HCT116 (cell line): ENCODE data around the gene PRRG2. TPM values are rescaled to one million over a fixed set of nuclear protein-coding genes. Genes with fewer than 3 reads are reported as not detected.

Experiments used
- ATAC-seq: fragments of 200-7000 bp; cut with Tn5 transposase; 2 replicates; pipeline ENCODE4 v1.9.1; 2020; ENCODE audit warnings: mild to moderate bottlenecking, moderate library complexity
- BruUV-seq: library from RNA; stranded (reverse); fragments of 400-500 nt; replicated peaks from 2 replicates; lab custom pipeline; 2021; lab: Mats Ljungman, UMichigan
- CTCF ChIA-PET: fragments of 300-600 bp; sonication (Branson Sonifier 250); formaldehyde crosslinking; loops from one replicate; lab custom pipeline; 2021; ENCODE audit warnings: antibody characterized with exemption; lab: Charles Lee
- POLR2A ChIA-PET: fragments of 300-600, 350-600 bp; sonication (Branson Sonifier 250); formaldehyde crosslinking; loops from one replicate; lab custom pipeline; 2021; ENCODE audit warnings: antibody characterized with exemption; lab: Charles Lee
- RAD21 ChIA-PET, 2 experiments: fragments of 300-600 bp; sonication (Branson Sonifier 250); formaldehyde crosslinking; loops; one replicate each; lab custom pipeline; 2023; ENCODE audit warnings: low total read pairs in 2 of 2; ENCODE audit not compliant: uncharacterized antibody in 2 of 2, unreplicated experiment in 2 of 2, low non-redundant PET in 1 of 2; lab: Charles Lee
- DNase-seq: peaks from one replicate; pipeline ENCODE4 v3.0.0-alpha.2; 2010; ENCODE audit warnings: low read depth, low spot score
- H2AFZ ChIP-seq: fragments of 200-600 bp; shearing (Covaris generic), sonication (generic); 2 replicates; pipeline ENCODE4 v1.6.1; 2017; ENCODE audit warnings: low read depth, mixed run types, mixed read lengths, antibody characterized with exemption, low read length; ENCODE audit not compliant: poor library complexity, severe bottlenecking
- H3K27ac ChIP-seq: 2 replicates; pipeline ENCODE4 v1.5.1; 2012; ENCODE audit warnings: low read depth, low read length
- H3K27me3 ChIP-seq: fragments of 200-600 bp; sonication (generic); 2 replicates; pipeline ENCODE4 v1.6.1; 2016; ENCODE audit warnings: mixed run types, low read length, mixed read lengths; ENCODE audit not compliant: insufficient read depth
- H3K36me3 ChIP-seq, 2 experiments: fragments of 200-500 bp in 1 of 2; fragments of 200-600 bp in 1 of 2; sonication (Bioruptor generic) in 1 of 2; sonication (generic) in 1 of 2; 2 replicates each; pipeline versions ENCODE4 v1.5.1 to v1.6.1; 2014 to 2016; ENCODE audit warnings: low read length in 2 of 2, inconsistent platforms in 1 of 2, mixed read lengths in 1 of 2, mixed run types in 1 of 2; ENCODE audit not compliant: insufficient read depth in 2 of 2, control insufficient read depth in 1 of 2
- H3K4me1 ChIP-seq, 2 experiments: fragments of 200-600 bp in 1 of 2; sonication (generic) in 1 of 2; 2 replicates each; pipeline versions ENCODE4 v1.5.1 to v1.6.1; 2012 to 2017; ENCODE audit warnings: low read length in 2 of 2, inconsistent platforms in 1 of 2, mild to moderate bottlenecking in 1 of 2, mixed read lengths in 1 of 2, mixed run types in 1 of 2, moderate library complexity in 1 of 2; ENCODE audit not compliant: insufficient read depth in 2 of 2, control insufficient read depth in 1 of 2
- H3K4me2 ChIP-seq: fragments of 200-600 bp; sonication (generic); 2 replicates; pipeline ENCODE4 v1.6.1; 2017; ENCODE audit warnings: mixed run types, low read length, mixed read lengths
- H3K4me3 ChIP-seq, 2 experiments: fragments of 200-600 bp in 1 of 2; sonication (generic) in 1 of 2; replicated peaks in 1 of 2; 2 replicates each; pipeline ENCODE4 v1.5.1; 2011 to 2016; ENCODE audit warnings: low read length in 2 of 2, control low read depth in 1 of 2, low read depth in 1 of 2, mild to moderate bottlenecking in 1 of 2, mixed read lengths in 1 of 2, mixed run types in 1 of 2
- H3K79me2 ChIP-seq: fragments of 200-600 bp; sonication (generic); 2 replicates; pipeline ENCODE4 v1.6.1; 2017; ENCODE audit warnings: mild to moderate bottlenecking, mixed run types, low read length, moderate library complexity, mixed read lengths; ENCODE audit not compliant: insufficient read depth
- H3K9ac ChIP-seq: fragments of 200-600 bp; sonication (generic); 2 replicates; pipeline ENCODE4 v1.6.1; 2016; ENCODE audit warnings: low read length, mixed read lengths
- H3K9me2 ChIP-seq: fragments of 200-600 bp; sonication (generic), shearing (Covaris generic); 2 replicates; pipeline ENCODE4 v1.6.1; 2017; ENCODE audit warnings: mixed run types, mild to moderate bottlenecking, moderate library complexity; ENCODE audit not compliant: insufficient read depth
- H3K9me3 ChIP-seq, 2 experiments: fragments of 200-500 bp in 1 of 2; fragments of 200-600 bp in 1 of 2; sonication (Bioruptor generic) in 1 of 2; sonication (generic) in 1 of 2; 2 replicates each; pipeline ENCODE4 v1.6.1; 2014 to 2017; ENCODE audit warnings: low read length in 2 of 2, mixed read lengths in 2 of 2, inconsistent platforms in 1 of 2, low read depth in 1 of 2, mild to moderate bottlenecking in 1 of 2, mixed run types in 1 of 2, moderate library complexity in 1 of 2; ENCODE audit not compliant: control insufficient read depth in 1 of 2, insufficient read depth in 1 of 2
- H4K20me1 ChIP-seq: fragments of 200-600 bp; sonication (generic), shearing (Covaris generic); 2 replicates; pipeline ENCODE4 v1.6.1; 2017; ENCODE audit warnings: mixed run types, mild to moderate bottlenecking, moderate library complexity; ENCODE audit not compliant: insufficient read depth
- CBX3 ChIP-seq: IDR thresholded peaks from 2 replicates; pipeline ENCODE4 v1.6.1; 2012; ENCODE audit warnings: low read depth
- EGR1 ChIP-seq: IDR thresholded peaks from 2 replicates; pipeline ENCODE4 v1.6.1; 2012; ENCODE audit warnings: low read depth
- ELF1 ChIP-seq: IDR thresholded peaks from 2 replicates; pipeline ENCODE4 v1.6.1; 2012; ENCODE audit warnings: low read depth, borderline replicate concordance
- EZH2 ChIP-seq: fragments of 200-600 bp; sonication (generic); IDR thresholded peaks from 2 replicates; pipeline ENCODE4 v1.6.1; 2017; ENCODE audit warnings: antibody characterized with exemption, mixed run types
- FOSL1 ChIP-seq: IDR thresholded peaks from 2 replicates; pipeline ENCODE4 v1.6.1; 2012; ENCODE audit warnings: low read depth
- JUND ChIP-seq: IDR thresholded peaks from 2 replicates; pipeline ENCODE4 v1.6.1; 2012
- MAX ChIP-seq: IDR thresholded peaks from 2 replicates; pipeline ENCODE4 v1.6.1; 2012
- POLR2A ChIP-seq: IDR thresholded peaks from 2 replicates; pipeline ENCODE4 v1.7.0; 2011; ENCODE audit warnings: borderline replicate concordance; ENCODE audit not compliant: insufficient read depth, insufficient read length; ENCODE audit errors: extremely low read depth
- POLR2AphosphoS5 ChIP-seq: IDR thresholded peaks from 2 replicates; pipeline ENCODE4 v1.6.1; 2011; ENCODE audit warnings: mild to moderate bottlenecking, low read depth, low read length, moderate library complexity
- REST ChIP-seq: IDR thresholded peaks from 2 replicates; pipeline ENCODE4 v1.6.1; 2012; ENCODE audit warnings: low read depth
- SIN3A ChIP-seq: IDR thresholded peaks from 2 replicates; pipeline ENCODE4 v1.6.1; 2012; ENCODE audit warnings: low read depth
- SP1 ChIP-seq: IDR thresholded peaks from 2 replicates; pipeline ENCODE4 v1.6.1; 2012; ENCODE audit warnings: low read depth
- YY1 ChIP-seq: IDR thresholded peaks from 2 replicates; pipeline ENCODE4 v1.6.1; 2011; ENCODE audit warnings: low read length, low read depth, moderate library complexity, mild to moderate bottlenecking; ENCODE audit not compliant: insufficient replicate concordance; ENCODE audit errors: extremely low read depth
- ZFX ChIP-seq: fragments of 450-650 bp; IDR thresholded peaks from 2 replicates; pipeline ENCODE4 v1.6.1; 2017
- intact Hi-C: fragments of 100-400 bp; cut with micrococcal nuclease; formaldehyde crosslinking; loops from 2 replicates; pipeline ENCODE4 v1.10.0; 2022
- total RNA-seq: library from RNA; stranded (reverse); gene quantifications from one replicate; pipeline ENCODE4 v1.2.1, GENCODE V29; 2021; ENCODE audit not compliant: unreplicated experiment
- TF ChIP-seq, protein P1 (sequence below), 3 experiments: fragments of 200-600 bp in 1 of 3; sonication (generic) in 1 of 3; IDR thresholded peaks in 2 of 3; conservative IDR thresholded peaks in 1 of 3; 2 replicates each; pipeline ENCODE4 v1.5.1; 2012 to 2017; ENCODE audit warnings: low read depth in 2 of 3, low read length in 2 of 3, antibody characterized with exemption in 1 of 3, borderline replicate concordance in 1 of 3, control low read depth in 1 of 3, mild to moderate bottlenecking in 1 of 3, mixed read lengths in 1 of 3, mixed run types in 1 of 3, moderate library complexity in 1 of 3; ENCODE audit not compliant: insufficient read depth in 1 of 3
- TF ChIP-seq, protein P2 (sequence below): IDR thresholded peaks from 2 replicates; pipeline ENCODE4 v1.6.1; 2011; ENCODE audit warnings: mild to moderate bottlenecking, low read length, moderate library complexity; ENCODE audit not compliant: insufficient replicate concordance; ENCODE audit errors: extremely low read depth
- TF ChIP-seq, protein P3 (sequence below): IDR thresholded peaks from 2 replicates; pipeline ENCODE4 v1.6.1; 2012

Gene PRRG2
- total RNA-seq, 1 experiment from 2014 or later: 6.2 TPM

- RAD21 ChIA-PET: interaction anchor here (0.7 to 1.2 kb wide), 2 partner anchors 9 to 85 kb away, joined by 3 to 4 read pairs; partner anchors contain the start of gene PRRG2 (in 1 of the 2)
- Histone ChIP-seq H3K27ac (peak overlapping the region; percentile 98), H3K36me3 (peaks cover 6 to 11% of the 10 kb centered on the region in 2 experiments; a peak in 3 of 4 replicates), H3K4me1 (peaks cover 10 to 33% of the 10 kb centered on the region in 2 experiments; a peak in 3 of 4 replicates), H3K9ac (peak overlapping the region; percentile 99), H3K9me2 (no peaks in the 10 kb centered on the region), H3K4me3 (peak overlapping the region; percentile 89 to 93), H3K79me2 (peaks cover 26% of the 10 kb centered on the region), H3K9me3 (no peaks in the 10 kb centered on the region), H4K20me1 (peaks cover 8% of the 10 kb centered on the region; the same call in 1 of the 2 replicates), H3K27me3 (no peaks in the 10 kb centered on the region), H2AFZ (no peak overlapping the region), H3K4me2 (peak overlapping the region; percentile 93)
- TSS peak; percentile 86 for BruUV-seq
- ATAC-seq (peak; percentile 82), DNase-seq (peak; percentile 97)
- intact Hi-C loops: loop anchor here (1.0 to 5.0 kb wide), 3 partner anchors 50 to 174 kb away; partner anchors contain the start of genes PRMT1 and RRAS
- CTCF ChIA-PET: interaction anchor here (0.9 to 2.2 kb wide), 3 partner anchors 20 to 86 kb away, joined by 3 to 7 read pairs (median 3); no protein-coding TSS in a partner anchor
- POLR2A ChIA-PET: interaction anchor here (0.9 to 5.4 kb wide), 5 partner anchors 10 to 77 kb away, joined by 3 to 50 read pairs (median 5); partner anchors contain the start of genes NOSIP, PRRG2, RRAS and SCAF1
- TF ChIP-seq, protein P1, sequence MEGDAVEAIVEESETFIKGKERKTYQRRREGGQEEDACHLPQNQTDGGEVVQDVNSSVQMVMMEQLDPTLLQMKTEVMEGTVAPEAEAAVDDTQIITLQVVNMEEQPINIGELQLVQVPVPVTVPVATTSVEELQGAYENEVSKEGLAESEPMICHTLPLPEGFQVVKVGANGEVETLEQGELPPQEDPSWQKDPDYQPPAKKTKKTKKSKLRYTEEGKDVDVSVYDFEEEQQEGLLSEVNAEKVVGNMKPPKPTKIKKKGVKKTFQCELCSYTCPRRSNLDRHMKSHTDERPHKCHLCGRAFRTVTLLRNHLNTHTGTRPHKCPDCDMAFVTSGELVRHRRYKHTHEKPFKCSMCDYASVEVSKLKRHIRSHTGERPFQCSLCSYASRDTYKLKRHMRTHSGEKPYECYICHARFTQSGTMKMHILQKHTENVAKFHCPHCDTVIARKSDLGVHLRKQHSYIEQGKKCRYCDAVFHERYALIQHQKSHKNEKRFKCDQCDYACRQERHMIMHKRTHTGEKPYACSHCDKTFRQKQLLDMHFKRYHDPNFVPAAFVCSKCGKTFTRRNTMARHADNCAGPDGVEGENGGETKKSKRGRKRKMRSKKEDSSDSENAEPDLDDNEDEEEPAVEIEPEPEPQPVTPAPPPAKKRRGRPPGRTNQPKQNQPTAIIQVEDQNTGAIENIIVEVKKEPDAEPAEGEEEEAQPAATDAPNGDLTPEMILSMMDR (IDR thresholded peaks at IDR 0.05 in 2 of 3, conservative IDR thresholded peaks at IDR 0.05 in 1 of 3; ENCODE audit: borderline replicate concordance in 1 of 3, insufficient read depth in 1 of 3, low read depth in 2 of 3, low read length in 2 of 3): no peak
- TF ChIP-seq ELF1 (no peak), FOSL1 (no peak), REST (no peak), MAX (peak; percentile 83), CBX3 (no peak), POLR2AphosphoS5 (peak; percentile 97), JUND (no peak), SP1 (peak; percentile 27), ZFX (peak; percentile 83), EZH2 (no peak), EGR1 (peak; percentile 91), POLR2A (peak; percentile 90), SIN3A (peak; percentile 55; the same call in 1 of the 2 replicates), YY1 (peak; percentile 21)
- TF ChIP-seq, protein P2, sequence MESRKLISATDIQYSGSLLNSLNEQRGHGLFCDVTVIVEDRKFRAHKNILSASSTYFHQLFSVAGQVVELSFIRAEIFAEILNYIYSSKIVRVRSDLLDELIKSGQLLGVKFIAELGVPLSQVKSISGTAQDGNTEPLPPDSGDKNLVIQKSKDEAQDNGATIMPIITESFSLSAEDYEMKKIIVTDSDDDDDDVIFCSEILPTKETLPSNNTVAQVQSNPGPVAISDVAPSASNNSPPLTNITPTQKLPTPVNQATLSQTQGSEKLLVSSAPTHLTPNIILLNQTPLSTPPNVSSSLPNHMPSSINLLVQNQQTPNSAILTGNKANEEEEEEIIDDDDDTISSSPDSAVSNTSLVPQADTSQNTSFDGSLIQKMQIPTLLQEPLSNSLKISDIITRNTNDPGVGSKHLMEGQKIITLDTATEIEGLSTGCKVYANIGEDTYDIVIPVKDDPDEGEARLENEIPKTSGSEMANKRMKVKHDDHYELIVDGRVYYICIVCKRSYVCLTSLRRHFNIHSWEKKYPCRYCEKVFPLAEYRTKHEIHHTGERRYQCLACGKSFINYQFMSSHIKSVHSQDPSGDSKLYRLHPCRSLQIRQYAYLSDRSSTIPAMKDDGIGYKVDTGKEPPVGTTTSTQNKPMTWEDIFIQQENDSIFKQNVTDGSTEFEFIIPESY: no peak
- TF ChIP-seq, protein P3, sequence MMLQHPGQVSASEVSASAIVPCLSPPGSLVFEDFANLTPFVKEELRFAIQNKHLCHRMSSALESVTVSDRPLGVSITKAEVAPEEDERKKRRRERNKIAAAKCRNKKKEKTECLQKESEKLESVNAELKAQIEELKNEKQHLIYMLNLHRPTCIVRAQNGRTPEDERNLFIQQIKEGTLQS: no peak
Observed at GRCh38 chr19:49590071-49590970, 9.2 kb downstream of the PRRG2 start.
